Daoy (cell line): ENCODE results near the gene MAEA. TPM values are rescaled to one million over a fixed set of nuclear protein-coding genes. Genes with fewer than 3 reads are reported as not detected.

Experiments used
- DNase-seq: peaks from one replicate; pipeline ENCODE4 v3.0.0-alpha.2; 2015; ENCODE audit warnings: low read depth
- total RNA-seq: library from RNA; depleted of rRNA; stranded (reverse); fragments of >200 nt; shearing (Covaris generic); gene quantifications from 2 replicates; pipeline ENCODE4 v1.2.3, GENCODE V29; 2014

MAEA gene
- total RNA-seq, 1 experiment from 2014 or later = 68.7 TPM

DNA sequence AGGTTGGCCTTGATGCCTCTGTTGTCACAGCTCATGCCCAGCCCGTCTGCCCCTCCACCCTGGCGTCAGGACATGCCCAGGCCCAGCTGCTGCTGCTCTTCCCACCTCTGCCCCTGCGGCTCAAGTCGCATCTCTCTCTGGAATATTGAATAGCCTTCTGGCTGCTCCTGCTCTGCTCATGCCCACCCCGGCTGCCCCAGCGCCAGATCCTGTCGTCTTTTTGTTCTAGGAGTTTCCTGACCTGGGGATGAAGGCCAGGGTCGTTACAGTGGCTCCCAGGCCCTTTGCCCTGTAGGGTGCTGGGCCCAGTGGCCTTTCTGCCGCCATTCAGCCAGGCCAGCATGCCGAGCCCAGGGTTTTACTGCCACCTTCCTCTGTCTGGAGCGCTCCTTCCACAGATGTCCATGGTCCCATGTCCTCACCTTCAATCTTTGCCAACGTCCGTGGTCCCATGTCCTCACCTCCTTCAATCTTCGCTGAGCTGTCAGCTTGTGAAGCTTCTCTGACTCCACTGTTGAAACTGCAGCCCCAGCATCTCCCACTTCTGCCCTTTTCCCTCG, 9.7 kb downstream of the MAEA start:
- DNase-seq = no peak

DNA sequence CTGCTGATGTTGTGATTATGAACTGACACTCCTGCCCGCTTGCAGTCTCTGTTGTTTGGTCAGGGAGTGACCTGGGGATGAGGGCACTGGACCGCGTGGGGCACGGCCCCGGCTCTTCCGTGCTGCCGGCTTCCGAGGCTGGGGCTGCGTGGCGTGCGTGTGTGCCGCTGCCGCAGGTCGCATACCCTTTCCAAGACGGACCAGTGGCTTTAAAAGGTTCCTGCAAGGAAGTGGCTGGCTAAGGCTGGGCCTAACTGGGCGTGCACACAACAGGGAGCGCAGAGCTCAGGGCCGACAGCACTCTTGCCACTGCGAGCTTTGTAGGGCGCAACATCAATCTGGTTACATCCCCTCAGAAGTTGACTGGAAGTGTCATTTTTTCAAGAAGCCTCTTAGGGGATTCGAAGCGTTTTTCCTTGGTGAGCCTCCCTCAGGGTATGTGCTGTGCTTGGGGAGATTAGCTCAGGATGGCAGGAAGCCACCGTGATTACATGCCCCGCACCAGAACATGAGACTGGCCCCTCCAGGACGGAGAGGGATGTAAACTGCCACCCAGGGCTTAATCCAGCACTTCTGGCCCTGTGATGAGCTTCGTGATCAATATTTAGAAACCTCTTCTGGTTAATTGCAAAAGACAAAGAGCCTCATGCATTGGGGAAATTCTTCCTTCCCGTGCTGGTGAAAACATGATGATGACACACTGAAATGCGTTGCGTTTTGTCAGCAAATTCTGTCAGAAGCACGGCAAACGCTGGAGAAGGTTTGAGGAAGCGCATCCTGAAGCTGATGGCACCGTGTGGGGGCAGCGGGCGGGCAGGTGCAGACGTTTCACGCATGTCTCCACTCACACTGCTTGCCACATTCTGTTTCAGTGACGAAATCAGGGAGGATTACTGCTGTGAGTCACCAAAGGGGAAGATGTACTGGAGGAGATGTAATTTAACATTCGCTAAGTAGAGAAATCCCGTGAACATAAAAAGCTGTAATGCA, 11.1 kb downstream of the MAEA start:
- peak; percentile 76 for DNase-seq

DNA sequence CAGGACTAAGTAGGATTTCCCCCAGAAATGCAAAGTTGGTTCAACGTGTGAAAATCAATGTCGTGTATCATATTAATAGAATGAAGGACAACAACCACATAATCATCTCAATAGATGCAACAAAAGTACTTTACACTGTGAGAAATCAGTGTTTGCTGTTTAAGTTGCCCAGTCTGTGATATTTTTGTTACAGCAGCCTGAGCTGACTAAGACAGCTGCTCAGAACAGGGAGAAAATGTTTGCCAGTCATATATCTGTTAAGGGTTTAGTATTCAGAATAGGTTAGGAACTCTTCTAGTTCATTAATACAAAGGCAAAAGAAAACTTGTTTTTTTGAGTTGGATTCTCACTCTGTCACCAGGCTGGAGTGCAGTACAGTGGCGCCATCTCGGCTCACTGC, 12.5 kb downstream of the MAEA start:
- no peak for DNase-seq

DNA sequence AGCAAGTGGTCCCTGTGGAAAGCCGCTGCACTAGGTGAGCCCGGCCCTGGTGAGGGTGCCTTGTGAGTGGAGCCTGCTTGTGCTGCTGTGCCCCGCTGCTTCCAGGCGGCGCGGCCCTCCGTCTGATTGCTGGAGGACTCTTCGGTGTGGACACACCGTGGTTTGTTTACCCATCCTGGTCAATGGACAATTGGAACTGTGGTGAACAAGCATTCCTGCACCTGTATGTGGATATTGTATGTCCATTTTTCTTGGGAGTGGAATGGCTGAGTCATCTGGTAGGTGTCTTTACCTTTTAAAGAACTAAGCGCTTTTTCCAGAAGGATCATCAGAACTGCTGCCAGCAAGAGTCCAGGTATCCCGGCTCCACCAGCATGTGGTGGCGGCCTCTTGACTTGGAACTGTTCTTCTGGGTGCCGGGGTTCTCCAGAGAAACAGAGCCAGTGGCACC, 15.6 kb downstream of the MAEA start:
- no peak for DNase-seq

DNA sequence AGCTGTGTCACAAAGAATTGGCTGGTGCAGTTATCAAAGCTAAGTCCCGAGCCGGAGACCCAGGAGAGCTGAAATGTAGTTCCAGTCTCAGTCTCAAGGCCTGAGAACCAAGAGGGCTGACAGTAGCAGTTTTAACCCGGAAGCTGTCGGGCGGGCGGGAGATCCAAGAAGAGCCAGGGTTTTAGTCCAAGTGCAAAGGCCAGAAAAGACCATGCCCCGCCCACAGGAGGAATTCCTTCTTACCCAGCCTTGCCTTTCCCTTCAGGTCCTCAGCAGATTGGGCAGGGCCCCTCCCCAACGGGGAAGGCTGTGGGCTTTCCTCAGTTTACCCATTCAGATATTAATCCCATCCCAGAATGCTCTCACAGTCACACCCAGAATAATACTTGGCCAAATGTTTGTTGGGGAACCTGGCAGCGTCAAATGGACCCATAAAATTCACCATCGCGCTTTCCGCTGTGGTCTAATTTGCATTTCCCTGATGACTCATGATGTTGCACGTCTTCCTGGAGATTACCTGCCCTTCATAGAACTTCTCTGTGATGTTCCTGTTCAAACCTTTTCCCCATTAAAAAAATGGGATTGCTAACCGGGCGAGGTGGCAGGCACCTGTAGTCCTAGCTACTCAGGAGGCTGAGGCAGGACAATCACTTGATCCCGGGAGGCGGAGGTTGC, 16.2 kb downstream of the MAEA start:
- no peak for DNase-seq

DNA sequence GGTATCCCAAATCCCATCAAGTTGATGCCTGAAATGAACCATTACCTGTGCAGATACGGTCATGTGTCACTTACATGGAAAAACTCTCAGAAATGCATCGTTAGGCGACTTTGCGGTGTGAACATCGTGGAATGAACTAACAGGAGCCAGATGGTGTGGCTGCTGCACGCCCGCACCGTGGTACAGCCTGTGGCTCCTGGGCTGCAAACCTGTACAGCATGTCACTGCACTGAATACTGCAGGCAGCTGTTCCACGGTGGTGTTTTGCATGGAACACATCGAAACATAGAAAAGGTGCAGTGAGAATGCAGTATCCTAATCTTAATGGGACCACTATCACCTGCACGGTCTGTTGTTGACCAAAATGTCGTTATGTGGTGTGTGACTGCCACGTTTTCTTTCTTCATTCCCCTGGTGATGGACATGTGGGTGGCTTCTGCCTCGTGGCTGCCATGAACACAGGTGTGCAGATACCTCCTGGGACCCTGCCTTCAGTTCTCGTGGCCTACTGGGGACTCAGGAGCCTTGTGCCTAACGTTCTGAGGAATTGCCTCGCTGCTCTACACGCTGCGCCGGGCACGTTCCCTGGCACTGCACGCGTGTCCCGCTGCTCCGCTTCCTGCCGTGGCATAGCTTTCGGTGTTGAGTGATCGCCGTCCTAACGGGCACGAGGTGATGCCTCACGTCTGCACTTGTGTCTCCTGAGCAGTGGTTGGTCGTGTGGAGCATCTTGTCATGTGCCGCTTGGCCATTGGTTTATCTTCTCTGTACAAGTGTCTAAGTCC, 18.5 kb downstream of the MAEA start:
- DNase-seq = no peak

DNA sequence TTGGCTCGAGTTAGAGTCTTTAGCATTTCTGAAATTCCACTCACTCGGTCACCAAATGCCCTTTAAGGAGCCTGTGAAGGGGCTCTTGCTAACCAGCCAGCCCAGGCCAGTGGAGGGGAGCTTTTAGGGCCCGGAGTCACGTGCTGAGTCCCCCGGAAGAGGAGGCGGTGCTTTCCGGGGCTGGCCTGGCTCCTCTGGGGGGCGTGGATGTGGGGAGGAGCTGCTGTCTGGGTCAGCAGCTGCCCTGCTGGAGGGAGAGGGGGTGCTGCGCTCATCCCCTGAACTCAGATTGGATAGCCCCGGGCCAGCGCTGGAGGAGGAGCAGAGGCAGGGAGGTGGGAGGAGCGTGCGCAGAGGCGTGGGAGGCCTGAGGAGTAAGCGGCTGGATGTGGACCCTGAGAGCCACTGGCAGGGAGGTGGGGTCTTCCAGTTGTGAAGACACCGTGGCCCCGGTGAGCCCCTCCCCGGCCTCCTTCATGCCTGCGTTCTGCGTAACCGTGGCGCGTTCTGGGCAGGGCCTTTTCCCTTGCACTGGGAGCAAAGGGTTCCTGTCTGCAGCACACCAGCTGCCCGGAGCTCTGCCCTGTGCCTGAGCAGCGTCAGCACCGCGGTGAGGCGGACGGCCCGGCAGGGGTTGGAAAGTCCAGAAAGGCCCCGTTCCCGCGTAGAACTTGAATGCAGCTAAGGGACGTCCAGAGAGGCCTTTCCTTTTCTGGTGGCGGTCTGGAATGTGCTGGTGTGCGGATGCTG, 19.7 kb downstream of the MAEA start:
- DNase-seq = peak; percentile 78

DNA sequence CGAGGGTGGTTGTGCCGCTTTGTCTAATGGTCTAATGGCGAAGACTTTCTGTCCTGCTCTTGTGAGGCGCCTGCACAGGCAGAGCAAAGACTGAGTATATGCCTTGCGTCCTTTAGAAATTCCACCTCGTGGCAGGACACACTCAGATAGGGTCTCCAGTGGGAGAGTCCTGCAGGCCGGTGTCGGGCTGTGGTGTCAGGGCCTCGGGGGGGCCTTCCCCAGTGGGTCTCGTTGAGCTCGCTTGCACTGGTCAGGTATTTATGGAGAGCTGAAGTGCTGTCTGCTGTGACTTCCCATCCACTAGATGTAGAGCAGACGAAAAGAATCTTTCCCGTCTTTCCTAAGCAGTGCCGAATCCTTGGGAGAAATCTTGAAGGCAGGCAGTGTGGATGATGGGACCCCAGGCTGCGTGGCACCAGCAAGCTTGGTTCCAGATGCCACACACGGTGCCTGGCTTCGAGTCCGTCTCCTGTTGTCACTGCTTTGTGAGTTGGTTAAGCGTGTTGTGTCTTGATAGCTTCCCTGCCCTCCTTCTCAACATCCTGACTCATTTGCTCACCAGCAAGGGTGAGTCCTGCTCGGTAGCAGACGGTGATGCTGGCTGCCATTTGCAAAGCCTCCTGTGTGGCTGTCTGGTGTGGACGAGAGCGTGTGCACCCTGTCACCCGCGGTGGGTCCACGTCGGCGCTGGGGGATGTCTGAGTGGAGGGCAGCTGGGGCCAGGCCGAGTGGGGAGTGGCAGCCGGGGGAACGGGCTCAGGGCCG, 20.5 kb downstream of the MAEA start:
- no peak for DNase-seq

DNA sequence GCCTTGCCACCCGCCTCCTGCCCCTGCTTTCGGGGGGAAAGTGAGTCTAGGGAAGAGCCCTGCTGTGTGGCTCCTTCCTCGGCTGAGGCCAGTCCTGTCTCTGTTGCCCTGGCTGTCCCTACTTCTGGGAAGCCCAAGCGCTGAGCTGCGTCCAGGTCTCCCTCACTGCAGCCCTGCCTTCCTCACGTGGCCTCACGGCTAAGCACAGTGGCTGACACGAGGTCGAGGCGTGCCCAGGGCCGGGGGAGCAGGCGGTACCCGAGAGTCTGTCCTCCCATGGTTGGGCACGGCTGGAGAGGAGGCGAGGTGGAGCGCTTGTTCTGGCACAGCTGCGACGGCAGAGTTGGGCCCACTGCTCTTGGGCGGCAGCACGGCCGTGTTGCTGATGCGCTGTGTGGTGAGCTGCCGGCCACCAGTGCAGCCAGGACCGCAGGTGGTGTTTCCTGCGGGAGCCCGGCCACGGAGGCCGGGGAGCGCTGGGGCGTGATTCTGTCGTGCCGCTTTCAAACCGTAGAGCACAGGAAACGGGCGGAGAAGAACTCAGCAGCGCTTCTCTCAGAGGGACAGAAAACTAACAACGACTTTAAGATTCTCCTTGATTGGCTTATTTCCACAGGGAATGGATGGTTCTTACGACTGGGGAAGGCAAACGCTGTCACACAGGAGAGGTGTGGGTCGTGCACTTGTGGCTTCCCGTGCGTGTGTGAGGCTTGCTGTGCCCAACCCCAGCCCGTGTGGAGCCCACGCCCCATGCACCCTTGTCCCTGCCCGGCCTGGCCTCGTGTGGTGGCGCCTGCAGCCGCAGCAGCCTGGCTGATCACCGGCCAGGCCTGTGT, 21.3 kb downstream of the MAEA start:
- no peak for DNase-seq

DNA sequence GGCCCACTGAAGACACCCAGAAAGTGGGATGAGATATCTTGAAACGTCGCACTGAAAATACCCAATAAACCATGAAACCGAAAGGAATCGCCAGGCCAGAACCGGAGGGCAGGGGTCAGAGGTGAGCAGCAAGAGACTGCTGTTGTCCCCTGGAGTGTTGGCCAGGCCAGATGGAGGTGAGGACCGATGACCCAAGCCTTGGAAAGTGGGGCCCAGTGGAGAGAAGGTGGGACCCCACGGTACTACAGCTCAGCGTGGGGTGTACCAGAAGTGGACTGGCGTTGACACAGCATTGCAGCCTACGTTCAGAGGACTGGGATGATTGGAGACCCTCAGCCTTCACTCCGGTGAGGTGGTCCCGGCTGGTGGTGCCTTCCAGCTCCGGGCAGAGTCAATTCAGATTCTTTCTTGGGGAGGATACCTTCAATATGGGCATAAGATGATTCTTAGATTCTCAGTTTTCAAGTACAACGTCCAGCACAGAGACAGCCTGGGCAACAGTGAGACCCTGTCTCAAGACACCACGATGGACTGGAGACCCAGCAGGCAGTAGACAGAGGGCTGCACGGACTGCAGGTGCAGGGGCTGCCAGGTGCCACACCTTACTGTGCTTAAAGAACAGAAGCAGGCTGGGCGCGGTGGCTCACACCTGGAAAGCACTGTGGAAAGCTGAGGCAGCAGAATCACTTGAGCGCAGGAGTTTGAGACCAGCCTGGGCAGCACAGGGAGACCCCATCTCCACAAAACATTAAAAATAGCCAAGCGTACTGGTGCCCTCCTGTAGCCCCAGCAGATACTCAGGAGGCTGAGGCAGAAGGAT, 23.3 kb downstream of the MAEA start:
- no peak for DNase-seq

DNA sequence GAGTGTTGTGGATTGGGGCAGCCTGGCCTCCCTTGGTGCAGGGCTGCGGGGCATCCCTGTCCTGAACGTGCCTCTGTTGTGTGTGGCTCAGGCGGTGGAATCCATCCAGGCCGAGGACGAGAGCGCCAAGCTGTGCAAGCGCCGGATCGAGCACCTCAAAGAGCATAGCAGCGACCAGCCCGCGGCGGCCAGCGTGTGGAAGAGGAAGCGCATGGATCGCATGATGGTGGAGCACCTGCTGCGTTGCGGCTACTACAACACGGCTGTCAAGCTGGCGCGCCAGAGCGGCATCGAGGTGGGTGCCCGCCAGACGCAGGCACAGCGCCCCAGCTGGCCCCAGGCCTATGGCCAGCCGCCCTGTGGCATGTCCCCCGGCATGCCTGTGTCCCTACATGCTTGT, 25.6 kb downstream of the MAEA start:
- no peak for DNase-seq

DNA sequence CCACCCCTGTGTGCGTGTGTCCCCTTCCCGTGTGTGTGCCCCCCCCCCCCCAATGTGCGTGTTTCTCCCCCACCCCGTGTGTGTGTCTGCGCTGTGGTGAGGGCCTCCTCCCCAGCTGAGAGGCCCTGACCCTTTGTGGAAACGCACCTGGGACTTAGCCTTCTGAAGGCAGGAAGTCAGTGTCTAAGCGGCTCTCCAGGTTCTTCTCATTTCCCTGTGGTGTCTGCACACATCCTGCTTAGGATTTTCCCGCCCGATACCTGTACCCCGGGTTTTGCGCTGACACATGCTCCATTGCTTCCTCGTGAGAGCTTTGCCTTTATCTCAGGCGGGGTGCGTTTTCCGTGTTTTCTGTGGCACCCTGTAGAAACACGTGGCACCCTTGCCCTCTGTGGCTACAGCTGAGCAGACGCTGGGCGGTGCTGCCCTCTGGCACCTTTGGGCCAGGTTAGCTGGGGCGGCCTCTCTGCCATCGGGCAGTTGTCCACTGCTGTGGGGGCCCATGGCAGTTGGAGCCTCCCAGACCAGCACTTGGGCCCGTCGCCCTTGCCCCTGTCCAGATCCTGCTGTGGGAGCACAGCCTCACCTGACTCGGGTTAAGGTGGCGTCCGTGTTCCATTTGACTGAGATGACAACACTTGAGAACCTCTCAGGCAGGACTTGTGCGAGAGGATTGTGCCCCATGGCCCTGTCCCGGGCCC, 26.3 kb downstream of the MAEA start:
- DNase-seq = no peak

DNA sequence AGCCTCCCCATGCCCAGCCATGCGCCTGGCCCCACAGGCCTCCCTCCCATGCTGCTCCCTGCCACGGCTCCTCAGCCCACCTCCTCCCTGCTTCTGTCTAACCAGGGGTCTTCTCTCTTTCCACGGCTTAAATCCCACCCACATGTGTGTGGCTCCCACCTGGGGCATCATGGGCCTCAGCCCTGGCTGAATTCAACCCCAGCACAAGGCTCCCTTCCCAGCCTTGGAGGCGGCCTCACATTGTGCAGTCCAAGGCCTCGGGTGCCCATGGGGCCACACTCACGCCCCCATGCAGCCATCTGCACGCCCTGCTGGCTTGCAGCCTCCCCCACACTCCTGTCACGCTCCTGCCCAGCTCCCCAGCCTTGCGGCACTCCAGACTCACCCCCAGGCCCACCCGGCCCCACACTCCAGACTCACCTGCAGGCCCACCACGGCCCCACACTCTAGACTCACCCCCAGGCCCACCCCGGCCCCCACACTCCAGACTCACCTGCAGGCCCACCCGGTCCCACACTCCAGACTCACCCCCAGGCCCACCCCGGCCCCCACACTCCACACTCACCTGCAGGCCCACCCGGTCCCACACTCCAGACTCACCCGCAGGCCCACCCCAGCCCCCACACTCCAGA, 27.0 kb downstream of the MAEA start:
- DNase-seq = no peak

DNA sequence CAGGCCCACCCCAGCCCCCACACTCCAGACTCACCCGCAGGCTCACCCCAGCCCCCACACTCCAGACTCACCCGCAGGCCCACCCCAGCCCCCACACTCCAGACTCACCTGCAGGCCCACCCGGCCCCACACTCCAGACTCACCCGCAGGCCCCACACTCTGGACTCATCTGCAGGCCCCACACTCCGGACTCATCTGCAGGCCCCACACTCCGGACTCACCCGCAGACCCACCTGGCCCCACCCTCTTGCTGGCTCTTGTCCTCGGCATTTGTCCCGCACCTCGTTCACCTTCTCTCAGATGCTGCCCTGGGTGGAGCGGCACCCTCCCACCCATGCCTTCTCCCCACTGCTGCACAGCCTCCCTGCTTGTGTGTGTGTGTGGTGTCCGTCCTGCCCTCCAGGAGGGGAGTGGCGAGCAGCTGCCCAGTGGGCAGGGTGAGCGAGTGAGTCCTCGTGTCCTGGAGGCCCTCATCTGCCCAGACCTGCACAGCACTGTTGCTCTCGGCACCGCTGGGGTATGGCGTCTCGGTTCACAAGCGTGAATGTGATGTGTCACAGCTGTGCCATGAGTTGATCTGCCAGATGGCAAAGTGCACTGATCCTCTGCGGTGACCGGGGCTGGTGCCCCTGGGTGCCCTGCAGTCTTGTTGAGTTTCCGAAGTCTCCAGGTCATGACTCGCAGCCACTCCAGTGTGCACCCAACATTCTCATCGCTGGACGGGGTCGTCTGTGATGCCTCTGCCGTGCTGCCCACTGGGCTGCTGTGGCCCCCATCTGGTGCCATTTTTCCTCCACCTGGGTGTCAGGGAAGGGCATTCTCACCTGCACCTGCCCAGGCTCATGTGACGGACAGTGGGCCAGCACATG, 27.7 kb downstream of the MAEA start:
- no peak for DNase-seq

DNA sequence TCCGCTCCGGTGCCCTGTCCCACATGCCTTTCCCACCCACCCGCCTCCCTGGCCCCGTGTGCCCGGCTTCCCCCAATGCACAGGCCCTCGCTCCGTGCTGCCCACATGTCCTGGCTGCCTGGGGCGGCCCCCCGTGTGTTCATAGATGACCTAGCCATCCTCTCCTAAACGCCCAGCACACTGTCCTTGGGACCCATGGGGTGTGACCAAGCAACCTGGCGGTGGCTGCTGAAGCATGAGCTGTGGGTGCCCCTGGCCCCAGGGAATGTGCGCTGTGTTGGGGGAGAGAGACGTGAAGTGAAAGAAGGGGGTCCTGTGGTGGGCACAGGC, 28.3 kb downstream of the MAEA start:
- no peak for DNase-seq

DNA sequence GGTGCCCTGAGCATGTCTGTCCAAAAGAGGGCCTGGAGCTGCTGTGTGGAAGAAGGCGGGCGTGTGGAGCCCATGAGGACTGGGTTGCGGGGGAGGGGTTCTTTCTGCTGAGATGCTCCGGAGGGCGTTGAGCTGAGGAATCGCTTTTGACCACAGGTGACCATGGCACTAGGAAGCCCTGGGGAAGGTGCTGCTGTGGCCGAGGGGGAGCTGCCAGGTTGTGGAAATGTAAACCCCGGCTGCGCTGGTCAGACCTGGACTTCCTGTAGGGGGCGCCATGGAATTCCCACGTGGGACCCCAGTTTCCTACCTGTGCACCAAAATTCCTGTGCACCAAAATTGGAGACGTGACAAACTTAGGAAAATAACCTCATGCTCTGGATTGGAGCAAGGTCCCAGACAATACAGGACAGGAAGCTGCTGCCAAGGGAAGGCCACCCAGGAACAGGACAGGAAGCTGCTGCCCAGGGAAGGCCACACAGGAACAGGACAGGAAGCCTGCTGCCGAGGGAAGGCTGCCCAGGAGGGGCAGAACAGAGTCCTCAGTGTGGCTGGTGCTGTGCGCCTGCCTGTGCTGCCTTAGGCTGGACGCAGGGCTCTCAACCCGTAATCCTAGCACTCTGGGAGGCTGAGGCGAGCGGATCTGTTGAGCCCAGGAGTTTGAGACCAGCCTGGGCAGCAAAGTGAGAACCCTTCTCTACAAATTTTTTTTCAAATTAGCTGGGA, 29.0 kb downstream of the MAEA start:
- DNase-seq = no peak
